DLD1 (cell line): ENCODE results near the gene ABI3.
"Not testable (repeated sequence)": the region's sequence is repeated elsewhere in the genome, so short reads cannot be mapped to it uniquely, and the experiment has no call there.

Experiments used
- in situ Hi-C: cut with HindIII; loops from 2 replicates; pipeline ENCODE4 v1.10.0; 2017; ENCODE audit warnings: low sequenced_read_pairs

Gene ABI3

DNA sequence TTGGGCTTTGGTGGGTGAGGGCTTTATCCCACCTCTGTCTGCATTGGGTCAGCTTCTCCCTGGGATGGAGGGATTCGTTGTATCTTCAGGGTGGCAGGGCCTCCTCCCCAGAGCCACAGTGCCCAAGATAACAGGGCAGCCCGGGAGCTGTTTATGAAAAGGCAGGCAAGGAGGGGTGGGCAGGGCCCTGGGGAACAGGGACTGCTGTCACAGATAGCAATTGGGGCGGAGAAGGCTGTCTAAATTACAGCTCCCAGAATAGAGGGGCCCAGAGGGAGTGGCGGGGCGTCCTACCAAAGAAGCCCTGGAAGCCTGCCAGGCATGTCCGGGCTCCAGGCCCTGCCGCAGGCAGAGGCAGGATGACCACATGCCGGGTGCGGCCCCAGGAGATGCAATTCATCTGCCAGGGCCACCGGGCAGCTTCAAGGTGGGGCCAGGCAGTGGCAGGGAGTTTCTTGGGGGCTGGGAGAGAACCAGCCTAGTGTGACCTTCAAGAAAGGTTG, 38.8 kb downstream of the ABI3 start:
- in situ Hi-C loops = no loop called here

DNA sequence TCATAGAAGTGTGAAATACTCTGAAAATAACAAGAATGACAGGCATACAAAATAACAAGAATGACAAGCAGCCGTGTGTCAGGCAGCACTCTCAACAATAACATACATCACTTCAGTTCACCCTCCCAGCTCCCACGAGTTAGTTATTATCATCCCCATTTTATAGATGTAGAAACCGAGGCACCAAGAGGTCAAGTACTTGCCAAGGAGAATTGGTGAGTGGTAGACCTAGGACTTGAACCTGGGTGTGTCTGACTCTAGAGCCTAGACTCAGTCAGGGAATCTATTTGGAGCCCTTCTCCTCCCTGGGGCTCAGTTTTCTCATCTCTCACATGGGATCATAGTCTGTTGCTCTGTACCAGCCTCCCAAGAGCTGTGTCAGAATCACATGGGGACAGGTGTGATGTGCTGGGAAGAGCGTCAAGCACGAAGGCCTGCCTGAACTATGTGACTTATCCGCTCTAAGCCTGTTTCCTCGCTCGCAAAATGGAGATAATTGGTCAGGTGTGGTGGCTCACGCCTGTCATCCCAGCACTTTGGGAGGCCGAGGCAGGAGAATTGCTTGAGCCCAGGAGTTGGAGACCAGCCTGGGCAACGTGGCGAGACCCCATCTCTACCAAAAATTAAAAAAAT, 39.5 kb downstream of the ABI3 start:
- in situ Hi-C loops = no loop called here

DNA sequence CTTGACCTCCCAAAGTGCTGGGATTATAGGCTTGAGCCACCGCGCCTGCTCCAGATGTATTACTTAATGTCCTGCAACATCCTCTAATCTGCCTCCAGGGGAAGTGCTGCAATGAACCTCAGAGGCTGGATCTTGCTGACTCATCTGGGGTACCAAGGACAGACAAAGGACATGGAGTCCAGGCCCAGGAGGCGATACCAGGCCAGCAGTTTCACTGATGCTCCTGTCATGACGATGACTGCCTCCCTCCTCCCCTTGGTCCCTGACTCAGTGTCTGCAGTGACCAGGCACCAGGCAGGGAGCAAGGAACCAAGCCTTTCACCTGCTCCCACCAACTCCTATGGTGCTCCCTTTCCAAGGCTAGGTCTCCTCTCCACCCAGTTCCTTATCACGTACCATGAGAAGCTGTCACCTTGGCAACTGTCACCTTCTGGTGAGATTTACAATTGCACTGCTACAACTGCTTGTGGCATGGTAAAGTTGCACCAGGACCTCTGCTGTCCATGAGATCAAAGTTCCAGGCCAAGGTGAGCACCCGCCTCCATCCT, 41.7 kb downstream of the ABI3 start:
- in situ Hi-C loops = no loop called here

DNA sequence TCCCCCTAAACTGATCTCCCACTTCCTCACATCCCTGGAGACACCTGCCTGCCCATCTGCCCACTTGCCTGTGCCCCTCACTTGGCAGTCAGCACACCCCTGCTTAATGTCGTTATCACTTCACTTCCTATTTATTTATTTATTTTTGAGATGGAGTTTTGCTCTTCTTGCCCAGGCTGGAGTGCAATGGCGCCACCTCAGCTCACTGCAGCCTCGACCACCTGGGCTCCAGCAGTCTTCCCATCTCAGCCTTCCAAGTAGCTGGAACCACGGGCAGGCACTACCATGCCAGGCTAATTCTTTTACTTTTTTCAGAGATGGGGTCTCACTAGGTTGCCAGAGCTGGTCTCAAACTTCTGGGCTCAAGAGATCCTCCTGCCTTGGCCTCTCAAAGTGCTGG, 43.6 kb downstream of the ABI3 start:
- in situ Hi-C loops = no loop called here

DNA sequence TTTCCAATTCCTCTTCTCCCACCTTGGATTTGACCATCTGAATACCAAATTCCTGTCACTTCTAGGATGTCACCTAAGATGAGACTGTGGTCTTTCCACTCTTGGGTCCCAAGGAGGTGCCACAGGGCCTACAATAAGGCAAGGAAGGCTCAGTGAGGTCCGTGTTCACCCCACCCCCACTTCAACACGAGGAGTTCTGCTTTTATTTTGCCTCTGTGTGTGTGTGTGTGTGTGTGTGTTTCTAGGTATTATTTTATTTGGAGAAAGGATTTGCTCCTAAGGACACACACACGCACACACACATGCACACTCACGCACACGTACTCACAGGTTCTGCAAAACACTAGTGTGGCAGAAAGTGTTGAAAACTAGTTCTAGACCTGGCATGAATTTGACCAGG, 44.6 kb downstream of the ABI3 start:
- in situ Hi-C loops = no loop called here

DNA sequence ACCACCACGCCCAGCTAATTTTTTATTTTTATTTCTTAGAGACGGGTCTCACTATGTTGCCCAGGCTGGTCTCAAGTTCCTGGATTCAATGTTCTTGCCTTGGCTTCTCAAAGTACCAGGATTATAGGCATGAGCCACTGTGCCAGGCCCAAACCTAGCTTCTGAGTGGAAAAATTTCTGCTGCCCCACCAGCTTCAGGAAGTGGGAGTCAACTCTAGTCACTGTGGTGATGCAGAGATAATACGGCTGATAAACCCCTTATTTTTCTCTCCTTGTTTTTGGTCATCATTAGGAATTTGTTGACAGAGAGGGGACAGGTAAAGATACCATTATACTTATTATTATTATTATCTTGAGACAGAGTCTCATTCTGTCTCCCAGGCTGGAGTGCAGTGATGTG, 47.9 kb downstream of the ABI3 start:
- in situ Hi-C loops = no loop called here

DNA sequence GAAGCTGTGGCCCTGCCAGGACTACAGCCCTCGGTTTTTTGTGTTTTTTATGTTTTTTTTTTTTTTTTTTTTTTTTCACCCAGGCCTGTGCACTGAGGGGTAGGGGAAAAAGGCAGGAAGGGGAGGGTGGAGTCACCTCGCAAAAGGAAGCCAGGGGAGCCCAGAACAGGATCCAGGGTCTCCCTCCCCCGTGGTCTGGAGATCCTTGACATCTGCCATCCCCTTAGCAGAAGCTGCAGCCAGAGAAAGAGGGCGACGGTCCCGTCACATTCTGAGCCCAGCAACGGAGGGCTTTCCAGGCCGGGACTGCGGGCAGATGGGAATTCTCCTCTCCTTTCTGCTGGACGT, 49.1 kb downstream of the ABI3 start:
- in situ Hi-C loops = no loop called here

DNA sequence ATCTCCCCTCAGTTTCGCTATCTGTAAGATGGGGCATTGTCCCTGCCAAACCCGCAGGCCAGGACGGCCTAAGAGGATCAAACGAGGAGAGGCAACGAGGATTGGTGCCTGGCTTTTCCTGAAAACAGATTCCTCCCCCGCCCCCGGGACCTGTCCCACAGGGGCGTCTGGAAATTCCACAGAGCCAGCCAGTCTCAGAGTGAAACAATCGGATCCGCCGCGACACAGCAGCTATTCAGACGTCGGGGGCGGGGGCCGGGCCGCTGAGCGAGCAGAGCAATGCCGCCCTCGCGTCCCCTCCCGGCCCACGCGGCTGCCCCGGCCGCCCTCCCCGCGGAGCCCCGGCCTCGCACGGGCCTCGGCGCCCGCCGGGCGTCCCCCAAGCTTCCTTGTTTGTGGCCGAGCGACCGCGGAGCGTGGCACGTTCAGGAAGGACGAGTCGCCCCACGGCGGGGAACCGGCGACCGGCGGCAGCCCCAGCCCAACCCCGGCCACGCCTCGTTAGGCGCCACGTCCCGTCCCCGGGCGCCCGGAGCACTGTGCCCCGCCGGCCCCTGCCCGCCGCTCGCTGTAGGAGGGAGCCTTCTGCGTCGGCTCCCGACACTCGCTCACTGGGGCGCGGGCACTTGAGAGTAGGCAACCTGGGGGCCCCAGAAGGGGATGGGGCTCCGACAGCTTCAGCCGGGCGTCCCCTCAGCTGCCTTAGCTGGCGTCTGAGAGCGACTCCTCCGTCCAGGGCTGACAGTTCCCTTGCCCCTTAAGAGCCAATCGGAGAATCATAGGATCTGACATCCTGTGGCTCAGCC, 49.7 kb downstream of the ABI3 start:
- in situ Hi-C loops = no loop called here

DNA sequence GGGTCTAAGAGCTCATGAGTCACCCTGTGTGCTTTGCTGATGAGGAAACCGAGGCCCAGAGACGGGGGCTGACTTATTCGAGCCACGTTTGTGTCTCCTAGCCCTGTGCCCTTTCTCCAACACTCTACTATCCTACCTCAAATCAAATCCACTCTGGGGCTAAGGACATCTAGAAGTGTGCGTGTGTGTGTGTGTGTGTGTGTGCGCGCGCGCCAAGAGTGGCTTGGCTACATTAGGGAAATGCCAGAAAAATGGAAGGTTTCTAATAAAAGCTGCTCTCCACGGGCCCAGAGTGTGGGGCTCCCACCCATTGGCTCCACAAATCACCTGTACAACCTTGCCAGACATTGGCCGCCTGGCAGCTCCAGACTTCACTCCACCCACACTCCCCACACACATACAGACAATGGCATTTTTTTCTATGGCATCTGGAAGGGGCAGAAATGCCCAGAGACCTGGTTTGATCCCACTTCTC, 50.3 kb downstream of the ABI3 start:
- in situ Hi-C loops = no loop called here

DNA sequence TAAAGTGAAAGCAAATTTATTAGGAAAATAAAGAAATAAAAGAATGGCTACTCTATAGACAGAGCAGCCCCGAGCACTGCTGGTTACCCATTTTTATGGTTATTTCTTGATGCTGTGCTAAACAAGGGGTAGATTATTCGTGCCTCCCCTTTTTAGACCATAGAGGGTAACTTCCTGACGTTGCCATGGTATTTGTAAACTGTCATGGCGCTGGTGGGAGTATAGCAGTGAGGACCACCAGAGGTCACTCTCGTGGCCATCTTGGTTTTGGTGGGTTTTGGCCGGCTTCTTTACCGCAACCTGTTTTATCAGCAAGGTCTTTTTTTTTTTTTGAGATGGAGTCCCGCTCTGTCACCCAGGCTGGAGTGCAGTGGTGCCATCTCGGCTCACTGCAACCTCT, 51.0 kb downstream of the ABI3 start:
- in situ Hi-C loops = not testable (repeated sequence)

DNA sequence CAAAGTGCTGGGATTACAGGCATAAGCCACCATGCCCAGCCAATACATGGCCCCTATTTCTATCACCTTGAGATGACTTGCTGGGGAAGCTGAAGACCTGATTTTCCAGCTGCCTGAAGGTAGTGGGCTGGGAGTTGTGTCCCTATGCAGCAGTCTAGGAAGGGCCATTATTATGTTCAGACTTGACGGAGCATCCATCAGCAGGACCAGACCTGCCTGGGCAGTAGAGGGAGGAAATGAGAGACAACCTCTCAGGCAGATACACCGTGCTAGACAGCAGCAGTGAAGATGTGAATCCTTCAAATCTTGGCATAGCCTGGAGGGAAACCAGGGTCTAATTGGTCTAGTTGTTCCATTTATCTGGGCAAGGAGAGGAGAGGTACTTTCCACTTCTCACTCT, 55.7 kb downstream of the ABI3 start:
- in situ Hi-C loops = no loop called here

DNA sequence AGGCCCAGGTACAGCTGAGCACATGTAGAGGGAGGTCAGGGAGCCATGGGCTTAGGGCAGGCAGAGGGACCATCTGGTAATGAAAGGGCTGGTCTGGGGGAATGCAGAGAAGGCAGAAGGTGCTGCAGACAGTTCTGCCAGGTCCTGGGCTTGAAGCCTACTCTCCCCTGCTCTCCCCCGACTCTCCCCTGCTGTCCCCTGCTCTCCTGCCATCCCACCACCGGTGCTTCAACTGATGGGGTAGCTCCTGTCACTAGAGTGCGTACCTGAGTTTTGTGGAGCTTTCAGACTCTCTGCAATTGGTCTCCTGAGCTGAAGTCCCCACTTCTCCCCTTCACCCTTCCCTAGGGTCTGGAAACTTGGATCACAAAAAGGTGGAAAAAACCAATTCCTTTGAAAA, 57.4 kb downstream of the ABI3 start:
- in situ Hi-C loops = no loop called here

DNA sequence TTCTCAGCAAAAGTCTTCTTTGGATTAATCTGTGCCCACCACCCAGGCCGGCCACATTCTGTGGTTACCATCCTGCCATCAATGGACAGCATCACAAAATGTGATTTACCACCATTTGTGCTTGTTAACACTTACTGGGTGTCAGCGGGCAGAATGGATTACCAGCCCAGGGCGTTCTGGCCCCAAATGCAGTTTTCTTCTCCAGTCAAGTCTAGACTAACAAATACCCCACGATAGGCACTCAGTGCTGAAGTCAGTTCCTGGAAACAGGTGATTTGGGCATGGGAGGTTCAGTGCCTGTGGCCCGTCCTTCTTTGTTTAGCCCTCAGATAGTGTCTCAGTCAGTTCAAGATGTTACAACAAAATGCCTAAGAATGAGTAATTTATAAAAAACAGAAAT, 58.8 kb downstream of the ABI3 start:
- in situ Hi-C loops = no loop called here
